K562 (cell line): ENCODE results near the gene KCNB1.

Experiments used
- ARHGAP35 ChIP-seq: fragments of 450-650 bp; IDR thresholded peaks from 2 replicates; pipeline ENCODE4 v1.6.1; 2018; ENCODE audit not compliant: partially characterized antibody
- DMBX1 ChIP-seq: fragments of 250-450 bp; sonication (Bioruptor Pico); IDR thresholded peaks from 2 replicates; pipeline ENCODE4 v1.8.0; 2022; ENCODE audit warnings: inconsistent platforms, mild to moderate bottlenecking, moderate library complexity, borderline replicate concordance
- FUS ChIP-seq: fragments of 200-400 bp; formaldehyde crosslinking; optimal IDR thresholded peaks from 2 replicates; pipeline ENCODE3; 2017; ENCODE audit warnings: low read depth, low read length
- SAP30 ChIP-seq: fragments of 200-600 bp; sonication (generic); IDR thresholded peaks from 2 replicates; pipeline ENCODE4 v1.6.1; 2012; ENCODE audit warnings: borderline replicate concordance, low read depth, mild to moderate bottlenecking, moderate library complexity, low read length, control low read depth, inconsistent platforms; ENCODE audit not compliant: insufficient read depth, poor library complexity, severe bottlenecking
- ZNF507 ChIP-seq: conservative IDR thresholded peaks from 2 replicates; pipeline ENCODE4 v1.6.1; 2017; ENCODE audit warnings: missing genetic modification characterization, missing compliant biosample characterization
- TF ChIP-seq, protein P1 (sequence below), 2 experiments: IDR thresholded peaks in 1 of 2; conservative IDR thresholded peaks in 1 of 2; 2 replicates each; pipeline ENCODE4 v1.6.1; 2016; ENCODE audit warnings: low read depth in 2 of 2, mild to moderate bottlenecking in 1 of 2, missing compliant biosample characterization in 1 of 2, missing genetic modification characterization in 1 of 2, moderate library complexity in 1 of 2

DNA sequence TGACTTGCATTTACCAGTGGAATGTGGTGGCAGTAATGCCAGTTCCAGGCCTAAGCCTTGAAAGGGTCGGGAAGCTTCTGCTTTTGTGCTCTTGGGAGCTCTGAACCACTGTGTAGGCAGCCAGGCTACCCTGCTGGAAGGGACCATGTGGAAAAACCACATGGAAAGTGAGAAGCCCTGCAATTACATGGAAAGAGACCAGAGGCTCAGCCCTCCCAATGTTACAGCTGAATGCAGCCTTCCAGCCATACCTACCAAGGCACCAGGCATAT lies 14.9 kb upstream of the KCNB1 start:
- TF ChIP-seq FUS (no peak), SAP30 (no peak), ZNF507 (tag) (no peak), DMBX1 (CRISPR knock-in tag) (no peak), ARHGAP35 (no peak)
- TF ChIP-seq, protein P1, sequence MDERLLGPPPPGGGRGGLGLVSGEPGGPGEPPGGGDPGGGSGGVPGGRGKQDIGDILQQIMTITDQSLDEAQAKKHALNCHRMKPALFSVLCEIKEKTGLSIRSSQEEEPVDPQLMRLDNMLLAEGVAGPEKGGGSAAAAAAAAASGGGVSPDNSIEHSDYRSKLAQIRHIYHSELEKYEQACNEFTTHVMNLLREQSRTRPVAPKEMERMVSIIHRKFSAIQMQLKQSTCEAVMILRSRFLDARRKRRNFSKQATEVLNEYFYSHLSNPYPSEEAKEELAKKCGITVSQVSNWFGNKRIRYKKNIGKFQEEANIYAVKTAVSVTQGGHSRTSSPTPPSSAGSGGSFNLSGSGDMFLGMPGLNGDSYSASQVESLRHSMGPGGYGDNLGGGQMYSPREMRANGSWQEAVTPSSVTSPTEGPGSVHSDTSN (CRISPR knock-in tag; IDR thresholded peaks at IDR 0.05; ENCODE audit: low read depth), result no peak
- TF ChIP-seq, protein P1 (tag; conservative IDR thresholded peaks at IDR 0.05; ENCODE audit: low read depth), result no peak
